Measurements from ENCODE around the gene GOLPH3.
"Not testable (repeated sequence)": the region's sequence is repeated elsewhere in the genome, so short reads cannot be mapped to it uniquely, and the experiment has no call there.

GOLPH3 gene

GRCh38 chr5:32174011-32174870 lies at the start of gene GOLPH3:
Gene GOLPH3, minus strand, starts transcription at chr5:32174319. Its CDS starts 285 bp downstream, at chr5:32174034.
- peak; percentile 92 for DNase-seq

GRCh38 chr5:32222723-32223470 lies 48.8 kb upstream of the GOLPH3 start:
- DNase-seq, result no peak

GRCh38 chr5:32217886-32218396 lies 43.8 kb upstream of the GOLPH3 start:
- DNase-seq, result no peak

GRCh38 chr5:32214344-32214743 lies 40.2 kb upstream of the GOLPH3 start:
- DNase-seq, result not testable (repeated sequence)

GRCh38 chr5:32210151-32210550 lies 36.0 kb upstream of the GOLPH3 start:
- no peak for DNase-seq

GRCh38 chr5:32208837-32209236 lies 34.7 kb upstream of the GOLPH3 start:
- not testable (repeated sequence) for DNase-seq

GRCh38 chr5:32207355-32207634 lies 33.2 kb upstream of the GOLPH3 start:
- DNase-seq, result no peak

- no peak for DNase-seq
Measured at GRCh38 chr5:32206509-32207354, 32.6 kb upstream of the GOLPH3 start.

- DNase-seq, result no peak
Measured at GRCh38 chr5:32206053-32206452, 31.9 kb upstream of the GOLPH3 start.

GRCh38 chr5:32202394-32202793 lies 28.3 kb upstream of the GOLPH3 start:
- DNase-seq, result no peak

- DNase-seq, result no peak
Measured at GRCh38 chr5:32201122-32201753, 27.1 kb upstream of the GOLPH3 start.

GRCh38 chr5:32197032-32197431 lies 22.9 kb upstream of the GOLPH3 start:
- DNase-seq, result no peak

GRCh38 chr5:32195265-32195664 lies 21.1 kb upstream of the GOLPH3 start:
- no peak for DNase-seq

GRCh38 chr5:32193591-32193990 lies 19.5 kb upstream of the GOLPH3 start:
- no peak for DNase-seq

GRCh38 chr5:32190095-32190494 lies 16.0 kb upstream of the GOLPH3 start:
- no peak for DNase-seq

GRCh38 chr5:32187675-32188074 lies 13.6 kb upstream of the GOLPH3 start:
- DNase-seq, result no peak

- DNase-seq, result no peak
Measured at GRCh38 chr5:32182463-32183063, 8.4 kb upstream of the GOLPH3 start.

- DNase-seq, result no peak
Measured at GRCh38 chr5:32173267-32174010, 680 bp downstream of the GOLPH3 start.

GRCh38 chr5:32172923-32173266 lies 1.2 kb downstream of the GOLPH3 start:
- DNase-seq, result no peak

- DNase-seq, result not testable (repeated sequence)
Measured at GRCh38 chr5:32172186-32172911, 1.8 kb downstream of the GOLPH3 start.
